ENCODE measurements around the gene MYLK2. TPM values are rescaled to one million over a fixed set of nuclear protein-coding genes. Genes with fewer than 3 reads are reported as not detected.
A peak's percentile ranks its signal among the peaks of the same experiment; 100 is the strongest.

MYLK2 gene
- total RNA-seq, 2 experiments from 2014 or later: 0.67 to 0.69 TPM

GRCh38 chr20:31845300-31845863 lies 26.2 kb downstream of the MYLK2 start, which contains the start of gene FOXS1:
TSS of gene FOXS1 (minus strand) at chr20:31845604. CDS start at chr20:31845542, 62 bp downstream.
- no peaks in the 10 kb centered on the region for H3K9me2 ChIP-seq (ENCODE audit: insufficient read depth, low read length)
- H3K9me3 ChIP-seq (ENCODE audit: low read length): no peaks in the 10 kb centered on the region
- no peaks in the 10 kb centered on the region for H4K20me1 ChIP-seq (ENCODE audit: insufficient read depth, low read length)
- intact Hi-C loops (cut with micrococcal nuclease; ENCODE audit: unreplicated experiment): no loop called here
- H3K4me2 ChIP-seq (ENCODE audit: low read length): no peak within 1 kb of the TSS
- ChIA-PET POLR2A (no interaction called here), CTCF (ENCODE audit: unreplicated experiment) (no interaction called here)
- no peak within 1 kb of the TSS for H3K27ac ChIP-seq (ENCODE audit: low read depth, low read length, poor library complexity, severe bottlenecking)
- no peak for DNase-seq (ENCODE audit: low spot score)
- H3K4me3 ChIP-seq (ENCODE audit: low read depth, low read length, poor library complexity, severe bottlenecking): no peak within 1 kb of the TSS
- H2AFZ ChIP-seq (ENCODE audit: low read length): no peak within 1 kb of the TSS
- no peaks in the 10 kb centered on the region for H3K36me3 ChIP-seq (ENCODE audit: insufficient read depth, low read length)
- H3K79me2 ChIP-seq (ENCODE audit: insufficient read depth, low read depth, low read length): no peaks in the 10 kb centered on the region
- peaks cover 13% of the 10 kb centered on the region for H3K4me1 ChIP-seq (ENCODE audit: insufficient read depth, low read length, poor library complexity, severe bottlenecking)
- TF ChIP-seq CTCF (conservative IDR thresholded peaks at IDR 0.05; ENCODE audit: low read length) (no peak), EZH2phosphoT487 (IDR thresholded peaks at IDR 0.05; ENCODE audit: borderline replicate concordance, low read depth, low read length) (no peak)
- BruUV-seq (replicated peaks): no TSS peak

GRCh38 chr20:31846793-31847138 lies 27.6 kb downstream of the MYLK2 start:
- ChIA-PET POLR2A (interaction anchor here (0.6 kb wide), 1 partner anchor 564 kb away, joined by 4 read pairs; no protein-coding TSS in a partner anchor), CTCF (ENCODE audit: unreplicated experiment) (interaction anchor here (0.6 to 1.3 kb wide), 4 partner anchors 9 to 239 kb away, joined by 3 to 4 read pairs (median 3); no protein-coding TSS in a partner anchor)
- no peaks in the 10 kb centered on the region for H3K9me3 ChIP-seq (ENCODE audit: low read length)
- no peaks in the 10 kb centered on the region for H3K9me2 ChIP-seq (ENCODE audit: insufficient read depth, low read length)
- no peak for DNase-seq (ENCODE audit: low spot score)
- H3K36me3 ChIP-seq (ENCODE audit: insufficient read depth, low read length): no peaks in the 10 kb centered on the region
- H4K20me1 ChIP-seq (ENCODE audit: insufficient read depth, low read length): no peaks in the 10 kb centered on the region
- no peak overlapping the region for H2AFZ ChIP-seq (ENCODE audit: low read length)
- H3K27ac ChIP-seq (ENCODE audit: low read depth, low read length, poor library complexity, severe bottlenecking): no peak overlapping the region
- H3K4me1 ChIP-seq (ENCODE audit: insufficient read depth, low read length, poor library complexity, severe bottlenecking): peaks cover 13% of the 10 kb centered on the region
- no peak overlapping the region for H3K4me3 ChIP-seq (ENCODE audit: low read depth, low read length, poor library complexity, severe bottlenecking)
- BruUV-seq (replicated peaks): no TSS peak
- intact Hi-C loops (cut with micrococcal nuclease; ENCODE audit: unreplicated experiment): loop anchor here (1.0 kb wide), 1 partner anchor 23 kb away; no protein-coding TSS in a partner anchor
- no peaks in the 10 kb centered on the region for H3K79me2 ChIP-seq (ENCODE audit: insufficient read depth, low read depth, low read length)
- TF ChIP-seq CTCF (conservative IDR thresholded peaks at IDR 0.05; ENCODE audit: low read length) (peak; percentile 53), EZH2phosphoT487 (IDR thresholded peaks at IDR 0.05; ENCODE audit: borderline replicate concordance, low read depth, low read length) (no peak)
- no peak overlapping the region for H3K4me2 ChIP-seq (ENCODE audit: low read length)
